Caco-2 (cell line): ENCODE measurements around the gene ARHGAP15. TPM values are rescaled to one million over a fixed set of nuclear protein-coding genes. Genes with fewer than 3 reads are reported as not detected.

ENCODE experiments used
- BruUV-seq: library from RNA; stranded (reverse); fragments of 400-500 nt; replicated peaks from 2 replicates; lab custom pipeline; 2021; lab: Mats Ljungman, UMichigan
- CTCF ChIA-PET: fragments of 300-600 bp; sonication (Branson Sonifier 250); formaldehyde crosslinking; loops from one replicate; lab custom pipeline; 2022; ENCODE audit warnings: antibody characterized with exemption; lab: Charles Lee
- POLR2A ChIA-PET: fragments of 300-600 bp; sonication (Branson Sonifier 250); formaldehyde crosslinking; loops from one replicate; lab custom pipeline; 2022; ENCODE audit warnings: antibody characterized with exemption; lab: Charles Lee
- DNase-seq, 2 experiments: peaks; one replicate each; pipeline versions ENCODE4 v3.0.0 to v3.0.0-alpha.2; 2020 to 2022
- H3K27me3 ChIP-seq: replicated peaks from 2 replicates; pipeline ENCODE4 v1.6.0; 2011; ENCODE audit warnings: low read length; ENCODE audit not compliant: control insufficient read depth, insufficient read depth
- H3K36me3 ChIP-seq: 2 replicates; pipeline ENCODE4 v1.5.1; 2011; ENCODE audit warnings: low read length; ENCODE audit not compliant: control insufficient read depth, insufficient read depth
- H3K4me1 ChIP-seq: fragments of 250-450 bp; sonication (Bioruptor Pico); 2 replicates; pipeline ENCODE4 v1.5.1; 2020; ENCODE audit warnings: mild to moderate bottlenecking
- H3K4me3 ChIP-seq: 2 replicates; pipeline ENCODE4 v1.5.1; 2011; ENCODE audit warnings: low read depth, mild to moderate bottlenecking, control low read depth, low read length
- H3K9me3 ChIP-seq: fragments of 250-450 bp; sonication (Bioruptor Pico); 2 replicates; pipeline ENCODE4 v1.5.1; 2020; ENCODE audit warnings: mild to moderate bottlenecking, moderate library complexity
- H3K27ac Mint-ChIP-seq: one replicate; pipeline ENCODE4 v1.8.0; 2022; ENCODE audit warnings: mixed read lengths; ENCODE audit not compliant: unreplicated experiment
- H3K27me3 Mint-ChIP-seq: one replicate; pipeline ENCODE4 v1.8.0; 2022; ENCODE audit warnings: mixed read lengths; ENCODE audit not compliant: insufficient read depth, unreplicated experiment
- H3K36me3 Mint-ChIP-seq: one replicate; pipeline ENCODE4 v1.8.0; 2022; ENCODE audit warnings: mild to moderate bottlenecking, mixed read lengths; ENCODE audit not compliant: insufficient read depth, unreplicated experiment
- H3K4me1 Mint-ChIP-seq: one replicate; pipeline ENCODE4 v1.8.0; 2022; ENCODE audit warnings: low read depth, mixed read lengths; ENCODE audit not compliant: unreplicated experiment
- H3K4me3 Mint-ChIP-seq: one replicate; pipeline ENCODE4 v1.8.0; 2022; ENCODE audit warnings: mild to moderate bottlenecking, moderate library complexity, mixed read lengths; ENCODE audit not compliant: unreplicated experiment
- H3K9me3 Mint-ChIP-seq: one replicate; pipeline ENCODE4 v1.8.0; 2022; ENCODE audit warnings: mixed read lengths; ENCODE audit not compliant: unreplicated experiment
- intact Hi-C: fragments of 100-400 bp; cut with micrococcal nuclease; formaldehyde crosslinking; loops from one replicate; pipeline ENCODE4 v1.10.0; 2022; ENCODE audit not compliant: unreplicated experiment
- total RNA-seq: library from RNA; stranded (reverse); gene quantifications from 2 replicates; pipeline ENCODE4 v1.2.3, GENCODE V29; 2022
- TF ChIP-seq, protein P1 (sequence below), 2 experiments: fragments of 200-600 bp in 1 of 2; IDR thresholded peaks; 1 replicate in 1 of 2; 2 replicates in 1 of 2; pipeline versions ENCODE4 v1.5.1 to v1.8.0; 2011 to 2022; ENCODE audit warnings: antibody characterized with exemption in 1 of 2, control low read depth in 1 of 2, inconsistent platforms in 1 of 2, low read depth in 1 of 2, low read length in 1 of 2, mild to moderate bottlenecking in 1 of 2, moderate library complexity in 1 of 2; ENCODE audit not compliant: insufficient read depth in 1 of 2, severe bottlenecking in 1 of 2, unreplicated experiment in 1 of 2

Gene ARHGAP15
- total RNA-seq, 1 experiment from 2014 or later: not detected

DNA sequence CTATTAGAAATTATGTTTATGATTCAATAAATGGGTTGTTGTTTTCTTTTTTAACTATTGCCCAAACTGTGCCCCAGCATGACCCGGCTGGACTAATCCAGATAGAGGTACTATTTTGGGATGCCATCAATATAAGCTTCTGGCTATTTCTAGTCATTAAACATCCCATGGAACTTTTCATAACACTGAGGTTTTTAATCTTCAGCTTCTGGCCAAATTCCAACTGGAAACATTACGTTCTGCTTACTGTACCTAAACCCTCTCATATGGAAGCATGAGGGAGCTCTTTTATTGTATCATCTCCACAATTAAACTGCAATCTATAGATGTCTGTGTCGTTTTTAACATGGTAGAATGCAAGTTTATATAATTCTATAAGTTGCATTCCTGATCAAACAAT is 674.7 kb downstream of the ARHGAP15 start:
- no peaks in the 10 kb centered on the region for H3K4me1 ChIP-seq
- H3K27me3 ChIP-seq: no peaks in the 10 kb centered on the region
- no peaks in the 10 kb centered on the region for H3K9me3 ChIP-seq
- BruUV-seq: no TSS peak
- H3K4me1 Mint-ChIP-seq: peaks cover 9% of the 10 kb centered on the region
- ChIA-PET CTCF (no interaction called here), POLR2A (no interaction called here)
- TF ChIP-seq, protein P1, sequence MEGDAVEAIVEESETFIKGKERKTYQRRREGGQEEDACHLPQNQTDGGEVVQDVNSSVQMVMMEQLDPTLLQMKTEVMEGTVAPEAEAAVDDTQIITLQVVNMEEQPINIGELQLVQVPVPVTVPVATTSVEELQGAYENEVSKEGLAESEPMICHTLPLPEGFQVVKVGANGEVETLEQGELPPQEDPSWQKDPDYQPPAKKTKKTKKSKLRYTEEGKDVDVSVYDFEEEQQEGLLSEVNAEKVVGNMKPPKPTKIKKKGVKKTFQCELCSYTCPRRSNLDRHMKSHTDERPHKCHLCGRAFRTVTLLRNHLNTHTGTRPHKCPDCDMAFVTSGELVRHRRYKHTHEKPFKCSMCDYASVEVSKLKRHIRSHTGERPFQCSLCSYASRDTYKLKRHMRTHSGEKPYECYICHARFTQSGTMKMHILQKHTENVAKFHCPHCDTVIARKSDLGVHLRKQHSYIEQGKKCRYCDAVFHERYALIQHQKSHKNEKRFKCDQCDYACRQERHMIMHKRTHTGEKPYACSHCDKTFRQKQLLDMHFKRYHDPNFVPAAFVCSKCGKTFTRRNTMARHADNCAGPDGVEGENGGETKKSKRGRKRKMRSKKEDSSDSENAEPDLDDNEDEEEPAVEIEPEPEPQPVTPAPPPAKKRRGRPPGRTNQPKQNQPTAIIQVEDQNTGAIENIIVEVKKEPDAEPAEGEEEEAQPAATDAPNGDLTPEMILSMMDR (IDR thresholded peaks at IDR 0.05; ENCODE audit: insufficient read depth in 1 of 2, low read depth in 1 of 2, low read length in 1 of 2, severe bottlenecking in 1 of 2, unreplicated experiment in 1 of 2): no peak
- intact Hi-C loops: no loop called here
- no peaks in the 10 kb centered on the region for H3K9me3 Mint-ChIP-seq
- no peak overlapping the region for H3K4me3 ChIP-seq
- no peak overlapping the region for H3K27ac Mint-ChIP-seq
- H3K4me3 Mint-ChIP-seq: no peak overlapping the region
- H3K36me3 Mint-ChIP-seq: no peaks in the 10 kb centered on the region
- H3K27me3 Mint-ChIP-seq: no peaks in the 10 kb centered on the region
- H3K36me3 ChIP-seq: no peaks in the 10 kb centered on the region
- no peak for DNase-seq

DNA sequence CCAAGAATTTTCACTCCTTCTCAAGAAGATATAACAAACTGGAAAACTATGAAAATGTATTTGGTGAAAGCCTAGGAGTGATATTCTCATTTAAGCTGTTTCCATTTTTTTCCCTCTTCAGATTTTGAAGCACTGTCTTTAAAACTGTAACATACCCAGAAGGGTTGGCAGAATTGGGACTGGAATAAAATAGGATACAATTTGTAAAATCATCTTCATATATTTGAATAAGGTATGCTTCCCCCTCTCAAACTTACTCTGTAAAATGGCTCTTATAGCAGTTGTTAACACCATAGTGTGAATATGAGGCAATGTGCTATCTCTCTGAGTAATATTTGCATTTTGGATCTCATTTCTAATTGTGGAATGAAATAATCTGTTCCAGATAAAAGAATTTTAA is 676.4 kb downstream of the ARHGAP15 start:
- H3K9me3 Mint-ChIP-seq: no peaks in the 10 kb centered on the region
- no peaks in the 10 kb centered on the region for H3K27me3 Mint-ChIP-seq
- H3K27ac Mint-ChIP-seq: no peak overlapping the region
- no peak for DNase-seq
- no TSS peak for BruUV-seq
- no peaks in the 10 kb centered on the region for H3K9me3 ChIP-seq
- TF ChIP-seq, protein P1 (IDR thresholded peaks at IDR 0.05; ENCODE audit: insufficient read depth in 1 of 2, low read depth in 1 of 2, low read length in 1 of 2, severe bottlenecking in 1 of 2, unreplicated experiment in 1 of 2): no peak
- H3K36me3 ChIP-seq: no peaks in the 10 kb centered on the region
- intact Hi-C loops: no loop called here
- H3K4me3 Mint-ChIP-seq: no peak overlapping the region
- no peaks in the 10 kb centered on the region for H3K4me1 ChIP-seq
- no peaks in the 10 kb centered on the region for H3K27me3 ChIP-seq
- peaks cover 9% of the 10 kb centered on the region for H3K4me1 Mint-ChIP-seq
- H3K4me3 ChIP-seq: no peak overlapping the region
- no peaks in the 10 kb centered on the region for H3K36me3 Mint-ChIP-seq
- ChIA-PET CTCF (no interaction called here), POLR2A (no interaction called here)

DNA sequence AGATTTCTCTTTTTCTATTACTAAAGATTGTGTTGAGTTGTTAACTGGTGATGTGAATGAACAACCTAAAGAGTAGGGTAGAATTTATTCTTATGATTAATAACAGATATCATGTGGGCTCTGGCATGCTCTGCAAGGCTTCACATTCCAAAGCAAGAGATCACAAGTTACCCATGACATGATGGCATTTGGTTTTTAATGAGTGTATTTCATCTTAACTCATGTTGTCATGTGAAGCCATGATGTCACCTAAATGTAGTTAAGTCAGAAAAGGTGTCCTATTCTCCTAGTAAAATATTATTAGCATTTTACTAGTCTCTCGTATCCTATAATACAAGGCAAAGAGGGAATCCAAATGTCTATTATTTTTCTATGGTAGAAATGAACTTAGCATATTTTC is 678.0 kb downstream of the ARHGAP15 start:
- no peak overlapping the region for H3K27ac Mint-ChIP-seq
- no peaks in the 10 kb centered on the region for H3K27me3 ChIP-seq
- no peaks in the 10 kb centered on the region for H3K4me1 ChIP-seq
- CTCF ChIA-PET: no interaction called here
- no peak overlapping the region for H3K4me3 Mint-ChIP-seq
- POLR2A ChIA-PET: no interaction called here
- H3K9me3 ChIP-seq: no peaks in the 10 kb centered on the region
- no peaks in the 10 kb centered on the region for H3K27me3 Mint-ChIP-seq
- TF ChIP-seq, protein P1 (IDR thresholded peaks at IDR 0.05; ENCODE audit: insufficient read depth in 1 of 2, low read depth in 1 of 2, low read length in 1 of 2, severe bottlenecking in 1 of 2, unreplicated experiment in 1 of 2): no peak
- no peaks in the 10 kb centered on the region for H3K36me3 Mint-ChIP-seq
- BruUV-seq: no TSS peak
- H3K4me1 Mint-ChIP-seq: peaks cover 8% of the 10 kb centered on the region
- H3K4me3 ChIP-seq: no peak overlapping the region
- DNase-seq: no peak
- H3K36me3 ChIP-seq: no peaks in the 10 kb centered on the region
- H3K9me3 Mint-ChIP-seq: peaks cover 11% of the 10 kb centered on the region
- intact Hi-C loops: no loop called here
